Measurements from ENCODE around the gene BMP7.

BMP7 gene

GRCh38 chr20:57266291-57267157 is at the start of gene BMP7:
Gene BMP7, minus strand, starts transcription at chr20:57266641. Its CDS starts 519 bp downstream, at chr20:57266122.
- in situ Hi-C loops (cut with MboI; ENCODE audit: low sequenced_read_pairs) = no loop called here

GRCh38 chr20:57315976-57316480 is 49.6 kb upstream of the BMP7 start:
- in situ Hi-C loops (cut with MboI; ENCODE audit: low sequenced_read_pairs) = no loop called here

DNA sequence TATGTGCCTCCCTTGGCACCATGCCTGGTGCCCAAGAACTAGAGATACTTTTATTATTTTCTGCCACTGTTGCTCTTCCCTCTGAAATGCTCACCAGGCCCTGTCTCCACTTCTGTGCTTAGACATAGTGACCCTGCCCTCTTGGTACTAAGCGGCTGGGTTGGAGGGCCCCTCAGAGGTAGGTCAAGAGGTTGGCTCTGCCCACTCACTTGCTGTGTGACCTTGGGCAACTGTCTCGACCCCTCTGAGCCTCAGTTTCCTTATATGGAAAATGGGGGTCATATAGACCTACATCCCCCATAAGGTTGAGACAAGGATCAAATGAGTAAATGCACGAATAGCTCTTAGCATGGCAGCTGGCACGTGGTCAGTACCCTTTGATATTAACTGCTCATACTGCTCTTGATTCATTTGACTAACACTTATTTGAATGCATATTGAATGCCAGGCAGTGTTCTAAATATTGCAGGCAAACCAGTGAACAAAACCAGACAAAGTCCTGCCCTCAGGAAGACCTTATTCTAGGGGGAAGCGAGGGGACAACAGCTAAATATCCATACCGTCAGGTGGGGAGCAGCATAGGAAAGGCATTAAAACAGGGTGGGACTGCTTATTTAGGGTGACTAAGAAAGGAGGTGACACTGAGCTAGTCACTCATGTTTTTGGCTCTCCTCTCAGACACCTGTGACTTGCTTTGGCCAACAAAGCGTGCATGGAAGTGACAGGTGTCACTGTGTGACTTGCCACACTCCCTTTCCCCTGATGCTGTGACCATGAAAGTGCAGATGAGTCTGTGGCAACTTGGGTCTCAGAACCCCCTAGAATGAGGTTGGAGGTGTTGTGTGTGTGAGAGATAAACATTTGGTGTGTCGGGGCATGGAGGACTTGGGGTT is 48.9 kb upstream of the BMP7 start:
- in situ Hi-C loops (cut with MboI; ENCODE audit: low sequenced_read_pairs) = no loop called here

GRCh38 chr20:57313951-57314350 is 47.5 kb upstream of the BMP7 start:
- in situ Hi-C loops (cut with MboI; ENCODE audit: low sequenced_read_pairs) = no loop called here

DNA sequence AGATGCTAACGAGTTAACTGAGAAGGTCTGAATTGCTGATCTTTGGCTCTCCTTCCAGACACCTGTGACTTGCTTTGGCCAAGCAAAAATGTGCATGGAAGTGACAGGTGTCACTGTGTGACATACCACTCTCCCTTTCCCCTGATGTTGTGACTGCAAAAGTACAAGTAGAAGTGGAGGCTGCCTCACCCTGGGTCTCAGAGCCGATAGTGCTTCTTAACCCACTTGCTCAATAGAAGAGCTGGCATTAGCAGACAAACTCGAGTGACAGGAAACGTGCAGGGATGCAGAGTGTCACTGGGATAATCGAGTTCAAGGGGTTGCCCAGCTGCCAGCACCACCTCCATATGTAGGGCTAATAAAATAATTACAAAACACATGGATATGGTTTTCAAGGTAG is 46.8 kb upstream of the BMP7 start:
- in situ Hi-C loops (cut with MboI; ENCODE audit: low sequenced_read_pairs) = no loop called here

GRCh38 chr20:57312138-57312537 is 45.7 kb upstream of the BMP7 start:
- in situ Hi-C loops (cut with MboI; ENCODE audit: low sequenced_read_pairs) = no loop called here

DNA sequence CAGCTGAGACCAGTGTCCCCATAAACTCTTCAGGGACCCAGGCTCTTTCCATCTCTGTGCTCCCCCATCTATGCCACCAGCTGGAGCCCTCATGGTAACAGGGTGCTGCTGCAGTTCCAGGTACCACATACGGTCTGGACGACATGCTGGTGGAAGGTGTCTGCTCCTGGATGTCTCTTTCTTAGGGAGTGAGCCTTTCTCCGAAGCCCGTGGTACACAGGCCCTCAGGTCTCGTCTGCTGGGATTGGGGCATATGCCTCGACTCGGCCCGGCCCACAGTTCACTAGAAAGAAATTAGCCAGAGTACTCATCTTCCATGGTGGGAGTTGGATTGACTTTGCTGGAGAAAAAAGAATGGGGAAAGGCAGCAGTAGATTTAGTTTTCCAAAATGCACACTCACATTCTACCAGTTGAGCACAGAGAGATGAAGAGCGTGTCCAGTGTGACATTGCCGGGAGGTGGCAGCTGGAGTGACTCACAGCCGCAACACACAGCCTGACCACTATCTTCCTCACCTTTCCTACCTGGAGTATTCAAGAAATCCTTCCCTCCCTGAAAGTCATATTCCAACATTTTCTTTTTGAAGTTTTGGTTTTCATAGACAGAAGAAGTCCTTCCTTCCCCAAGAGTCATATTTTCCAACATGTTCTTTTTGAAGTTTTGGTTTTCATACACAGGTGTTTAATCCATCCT is 44.5 kb upstream of the BMP7 start:
- in situ Hi-C loops (cut with MboI; ENCODE audit: low sequenced_read_pairs) = no loop called here

DNA sequence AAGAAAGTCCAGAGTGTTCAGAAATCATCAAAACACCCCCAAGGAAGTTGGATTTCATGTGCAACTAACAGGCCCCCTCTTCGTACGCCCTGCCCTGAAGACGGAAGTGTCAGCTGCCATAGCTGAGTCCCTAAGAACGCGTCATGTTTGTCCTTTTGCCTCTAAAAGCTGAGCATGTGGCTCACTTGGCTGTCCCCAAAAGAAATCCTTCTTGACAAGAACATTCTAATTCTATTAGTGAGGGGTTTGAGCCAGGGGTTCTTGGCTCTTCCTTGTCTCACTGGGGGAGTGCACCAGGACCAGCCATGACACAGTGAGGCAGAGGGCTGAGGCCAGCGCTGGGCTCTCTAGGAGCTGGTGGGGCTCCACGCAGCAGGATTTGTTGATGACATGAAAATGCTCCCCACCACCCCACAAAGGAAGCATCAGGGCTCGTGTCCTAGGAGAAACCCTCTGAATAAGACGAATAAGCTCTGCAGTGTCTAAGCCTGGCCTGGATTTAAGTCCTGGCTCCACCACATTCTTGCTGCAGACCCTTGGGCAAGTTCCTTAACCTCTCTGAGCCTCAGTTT is 43.2 kb upstream of the BMP7 start:
- in situ Hi-C loops (cut with MboI; ENCODE audit: low sequenced_read_pairs) = no loop called here

- in situ Hi-C loops (cut with MboI; ENCODE audit: low sequenced_read_pairs) = no loop called here
Measured at GRCh38 chr20:57308451-57309271, 42.2 kb upstream of the BMP7 start.

DNA sequence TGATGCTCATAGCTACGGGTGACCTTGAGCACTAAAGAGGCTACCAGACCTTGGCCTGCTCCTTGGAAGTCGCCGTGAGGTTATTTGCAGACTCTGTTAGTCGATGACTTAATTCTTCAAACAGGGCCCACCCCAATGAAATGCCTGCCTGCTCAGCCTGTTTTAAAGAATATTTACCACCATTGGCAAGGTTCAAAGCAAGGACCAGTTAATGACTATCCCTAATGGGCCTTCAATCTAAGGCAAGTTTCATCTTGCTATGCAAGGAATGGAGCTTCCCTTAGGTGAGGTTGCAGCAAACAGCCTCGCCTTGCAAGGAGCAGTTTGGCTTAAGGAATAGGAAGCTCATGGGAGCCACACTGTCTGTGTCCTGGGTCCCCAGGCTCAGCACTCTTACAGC is 40.3 kb upstream of the BMP7 start:
- in situ Hi-C loops (cut with MboI; ENCODE audit: low sequenced_read_pairs) = no loop called here

GRCh38 chr20:57301026-57301425 is 34.6 kb upstream of the BMP7 start:
- in situ Hi-C loops (cut with MboI; ENCODE audit: low sequenced_read_pairs) = no loop called here

- in situ Hi-C loops (cut with MboI; ENCODE audit: low sequenced_read_pairs) = no loop called here
Measured at GRCh38 chr20:57298457-57298856, 32.0 kb upstream of the BMP7 start.

DNA sequence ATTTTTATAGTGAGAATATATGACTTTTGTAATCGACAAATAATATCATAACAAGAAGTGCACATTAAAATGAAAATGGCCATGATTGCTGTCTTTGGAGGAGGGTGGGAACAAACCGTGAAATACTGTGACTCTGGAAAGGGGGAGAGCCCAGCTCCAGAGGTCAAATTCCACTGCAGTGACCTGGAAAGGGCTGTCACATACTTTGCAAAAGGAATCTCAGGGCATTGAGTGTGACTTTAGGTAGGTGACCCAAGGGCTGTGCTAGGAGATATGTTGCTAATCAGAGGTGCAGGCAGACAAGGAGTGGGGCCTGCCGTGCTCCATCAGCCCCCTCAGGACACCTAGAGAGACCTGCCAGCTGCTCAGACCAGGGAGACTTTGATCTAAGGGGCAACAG is 28.1 kb upstream of the BMP7 start:
- in situ Hi-C loops (cut with MboI; ENCODE audit: low sequenced_read_pairs) = no loop called here

- in situ Hi-C loops (cut with MboI; ENCODE audit: low sequenced_read_pairs) = no loop called here
Measured at GRCh38 chr20:57293995-57294394, 27.6 kb upstream of the BMP7 start.

GRCh38 chr20:57292611-57293010 is 26.2 kb upstream of the BMP7 start:
- in situ Hi-C loops (cut with MboI; ENCODE audit: low sequenced_read_pairs) = no loop called here

GRCh38 chr20:57291694-57292093 is 25.3 kb upstream of the BMP7 start:
- in situ Hi-C loops (cut with MboI; ENCODE audit: low sequenced_read_pairs) = no loop called here

DNA sequence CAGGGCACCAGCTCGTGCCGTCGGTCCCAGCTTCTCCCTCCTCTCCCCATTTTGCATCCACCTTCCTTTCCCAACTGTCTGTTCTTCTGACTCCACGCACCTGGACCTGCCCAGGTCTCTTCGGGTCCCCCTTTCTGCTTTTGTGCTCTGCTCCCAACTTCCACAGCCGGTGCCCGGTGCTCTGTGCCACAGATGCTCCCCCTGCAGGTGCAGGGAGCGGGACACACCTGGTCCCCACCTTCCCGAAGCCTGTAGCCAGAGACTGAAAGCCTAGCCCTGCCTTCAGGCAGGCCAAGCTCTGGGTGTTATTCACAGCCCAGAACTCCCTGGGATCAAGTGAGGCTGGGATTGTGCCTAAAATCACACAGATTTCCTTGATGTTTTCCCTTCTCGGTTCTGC is 24.6 kb upstream of the BMP7 start:
- in situ Hi-C loops (cut with MboI; ENCODE audit: low sequenced_read_pairs) = no loop called here

GRCh38 chr20:57290178-57290484 is 23.7 kb upstream of the BMP7 start:
- in situ Hi-C loops (cut with MboI; ENCODE audit: low sequenced_read_pairs) = no loop called here

- in situ Hi-C loops (cut with MboI; ENCODE audit: low sequenced_read_pairs) = no loop called here
Measured at GRCh38 chr20:57289391-57290177, 23.1 kb upstream of the BMP7 start.

Measured in HL-60/S4 treated with phorbol 12-myristate 13-acetate at 8.2 ng/mL for 4 days and 3 days (cell line).